Psoas muscle (tissue), 8 donors: Measurements from ENCODE around the gene RAPSN. TPM values are rescaled to one million over a fixed set of nuclear protein-coding genes. Genes with fewer than 3 reads are reported as not detected.
"Not testable (repeated sequence)": the region's sequence is repeated elsewhere in the genome, so short reads cannot be mapped to it uniquely, and the experiment has no call there.

Experiments
- ATAC-seq, 4 donors: fragments of 200-7000 bp; cut with Tn5 transposase; one replicate each; pipeline ENCODE4 v1.9.1; 2020; ENCODE audit warnings: moderate library complexity in 3 of 4, mild to moderate bottlenecking in 2 of 4
- DNase-seq, 2 donors: peaks; one replicate each; pipeline ENCODE4 v3.0.0-alpha.2; 2020
- H3K27ac ChIP-seq: fragments of 200-600 bp; one replicate; pipeline ENCODE4 v1.8.0; 2022
- H3K27me3 ChIP-seq, 3 donors: fragments of 200-600 bp in 1 of 3; one replicate each; pipeline versions ENCODE4 v1.6.1 to v1.8.0; 2013 to 2022; ENCODE audit warnings: low read length in 2 of 3, mild to moderate bottlenecking in 2 of 3, moderate library complexity in 1 of 3; ENCODE audit not compliant: insufficient read depth in 3 of 3
- H3K36me3 ChIP-seq, 2 donors: fragments of 200-600 bp in 1 of 2; one replicate each; pipeline versions ENCODE4 v1.6.1 to v1.8.0; 2013 to 2022; ENCODE audit warnings: low read depth in 1 of 2, mild to moderate bottlenecking in 1 of 2, moderate library complexity in 1 of 2; ENCODE audit not compliant: insufficient read depth in 1 of 2
- H3K4me1 ChIP-seq: fragments of 200-600 bp; one replicate; pipeline ENCODE4 v1.8.0; 2022
- H3K4me3 ChIP-seq: fragments of 200-600 bp; one replicate; pipeline ENCODE4 v1.8.0; 2022; ENCODE audit warnings: mild to moderate bottlenecking
- H3K9me3 ChIP-seq: fragments of 200-600 bp; one replicate; pipeline ENCODE4 v1.8.0; 2022
- CTCF ChIP-seq: fragments of 200-600 bp; IDR thresholded peaks from one replicate; pipeline ENCODE4 v1.8.0; 2022; ENCODE audit warnings: antibody characterized with exemption
- WGBS, 3 donors: extraction: QIAGEN DNeasy Blood & Tissue Kit; methylation state at CpG; one replicate each; pipeline versions ENCODE4 v1.1.6 to v1.1.7; 2013; 5-methylcytosine and 5-hydroxymethylcytosine counted together
- intact Hi-C, 2 donors: fragments of 100-400 bp; cut with DNase I; formaldehyde crosslinking; loops; one replicate each; pipeline versions ENCODE4 v1.11.0 to v1.14.2; 2022
- polyA plus RNA-seq, 3 donors: library from polyadenylated mRNA; stranded (reverse); fragments of 200-250 nt; gene quantifications; one replicate each; pipeline ENCODE4 v1.2.3, GENCODE V29; 2013
- total RNA-seq, 4 donors: library from RNA; stranded (reverse); fragmentation: NEBNext Ultra II Directional in 2 of 4; extraction: Animal tissue kit (Norgen Biotek cat#: 25700) in 2 of 4; gene quantifications; one replicate each; pipeline versions ENCODE4 v1.2.1 to v1.2.4, GENCODE V29; 2021 to 2023
- donor health status: healthy with polysubstance abuse.
- donor health status: DM: no; HTN: no; CAD: no; lungs with moderate emphysema.
- donor health status: Bipolar disorder and iron deficiency.
- donor health status: healthy.
- donor health status: DM: yes; HTN: yes; CAD: no.
- donor health status: DM: no; HTN: no; CAD: no.
- donor health status: DM: no; HTN: no; CAD: no.
- donor health status: DM: yes; HTN: yes; CAD: no.

The RAPSN gene
- total and polyA plus RNA-seq, 7 donors = 37.6 to 90.6 (median 58.7) TPM

GRCh38 chr11:47464483-47464882 is 15.5 kb upstream of the RAPSN start:
- Histone ChIP-seq H3K4me3 (no peak overlapping the region), H3K36me3 (peaks cover 5 to 24% of the 10 kb centered on the region in 2 donors), H3K27me3 (no peaks in the 10 kb centered on the region), H3K27ac (no peak overlapping the region), H3K4me1 (peaks cover 7% of the 10 kb centered on the region), H3K9me3 (no peaks in the 10 kb centered on the region)
- intact Hi-C loops = no loop called here
- no peak for TF ChIP-seq CTCF
- WGBS, 3 donors = 89 to 91% (median 90%) methylated on average over 5 of the region's 5 CpGs
- DNase-seq (no peak), ATAC-seq (peak in 3 of 4 donors; percentile 25 to 44 (median 42))

- 93% methylated on average over 7 of the region's 7 CpGs for WGBS, 3 donors
- DNase-seq = no peak
- H3K36me3 ChIP-seq = peaks cover 3 to 11% of the 10 kb centered on the region in 2 donors
- ATAC-seq = no peak
- no peak for TF ChIP-seq CTCF
- no peaks in the 10 kb centered on the region for H3K27me3 ChIP-seq
- intact Hi-C loops = no loop called here
- no peaks in the 10 kb centered on the region for H3K9me3 ChIP-seq
- peaks cover 5% of the 10 kb centered on the region for H3K4me1 ChIP-seq
- no peak overlapping the region for H3K4me3 ChIP-seq
- H3K27ac ChIP-seq = no peak overlapping the region
Measured at GRCh38 chr11:47461876-47462275, 12.9 kb upstream of the RAPSN start.

- Histone ChIP-seq H3K36me3 (peaks cover 3 to 11% of the 10 kb centered on the region in 2 donors), H3K9me3 (no peaks in the 10 kb centered on the region), H3K4me3 (no peak overlapping the region), H3K4me1 (no peaks in the 10 kb centered on the region), H3K27ac (no peak overlapping the region), H3K27me3 (no peaks in the 10 kb centered on the region)
- 94 to 97% (median 96%) methylated on average over 2 of the region's 2 CpGs for WGBS, 3 donors
- ATAC-seq (peak in 1 of 4 donors; percentile 22), DNase-seq (peak in 1 of 2 donors; percentile 16)
- TF ChIP-seq CTCF = no peak
- intact Hi-C loops = no loop called here
Measured at GRCh38 chr11:47460571-47461235, 11.8 kb upstream of the RAPSN start.

GRCh38 chr11:47454258-47454671 is 5.3 kb upstream of the RAPSN start:
- intact Hi-C loops = loop anchor here (1.0 to 2.0 kb wide), 2 partner anchors 79 to 80 kb away; no protein-coding TSS in a partner anchor
- H3K27ac ChIP-seq, H3K27me3 ChIP-seq, H3K4me1 ChIP-seq, H3K9me3 ChIP-seq, H3K4me3 ChIP-seq, H3K36me3 ChIP-seq: not testable (repeated sequence)
- peak; percentile 73 to 85 for DNase-seq
- TF ChIP-seq CTCF = peak; percentile 80
- 11 to 17% (median 16%) methylated on average over 7 to 8 of the region's 8 CpGs for WGBS, 3 donors
- peak; percentile 68 to 84 (median 80) for ATAC-seq

- ATAC-seq = no peak
- 89 to 95% (median 90%) methylated on average over 8 of the region's 8 CpGs for WGBS, 3 donors
- TF ChIP-seq CTCF = no peak
- Histone ChIP-seq H3K27me3 (no peaks in the 10 kb centered on the region), H3K4me3 (no peak overlapping the region), H3K27ac (no peak overlapping the region), H3K36me3 (no peaks in the 10 kb centered on the region), H3K9me3 (no peaks in the 10 kb centered on the region), H3K4me1 (peaks cover 4% of the 10 kb centered on the region)
- DNase-seq = peak in 1 of 2 donors; percentile 25
- intact Hi-C loops = no loop called here
Measured at GRCh38 chr11:47453365-47453764, 4.4 kb upstream of the RAPSN start.
